Smooth muscle cell (in vitro differentiated cells): Measurements from ENCODE around the gene ZNF513. TPM values are rescaled to one million over a fixed set of nuclear protein-coding genes. Genes with fewer than 3 reads are reported as not detected.

Source experiments
- DNase-seq: peaks from one replicate; lab custom pipeline; 2025; ENCODE audit not compliant: unreplicated experiment; lab: John Stamatoyannopoulos, UW
- H2AFZ ChIP-seq: fragments of 200-600 bp; sonication (generic); 2 replicates; pipeline ENCODE4 v1.6.0; 2016; ENCODE audit warnings: antibody characterized with exemption, low read depth, mild to moderate bottlenecking
- H3F3A ChIP-seq: fragments of 200-600 bp; sonication (generic); 2 replicates; pipeline ENCODE4 v1.6.0; 2017; ENCODE audit warnings: antibody characterized with exemption, low read depth
- H3K27ac ChIP-seq: fragments of 200-600 bp; sonication (generic); 2 replicates; pipeline ENCODE4 v1.5.1; 2016; ENCODE audit warnings: low read depth, mild to moderate bottlenecking
- H3K27me3 ChIP-seq: fragments of 200-600 bp; sonication (generic); 2 replicates; pipeline ENCODE4 v1.6.1; 2016; ENCODE audit warnings: low read depth, mild to moderate bottlenecking
- H3K36me3 ChIP-seq: fragments of 200-600 bp; sonication (generic); 2 replicates; pipeline ENCODE4 v1.5.1; 2016; ENCODE audit warnings: low read depth
- H3K4me1 ChIP-seq: fragments of 200-600 bp; sonication (generic); 2 replicates; pipeline ENCODE4 v1.5.1; 2016; ENCODE audit warnings: low read depth
- H3K4me2 ChIP-seq: fragments of 200-600 bp; sonication (generic); 2 replicates; pipeline ENCODE4 v1.6.0; 2016; ENCODE audit warnings: mild to moderate bottlenecking
- H3K4me3 ChIP-seq: fragments of 200-600 bp; sonication (generic); 2 replicates; pipeline ENCODE4 v1.5.1; 2016; ENCODE audit warnings: mild to moderate bottlenecking
- H3K79me2 ChIP-seq: fragments of 200-600 bp; sonication (generic); 2 replicates; pipeline ENCODE4 v1.6.0; 2016; ENCODE audit warnings: low read depth, mild to moderate bottlenecking
- H3K9ac ChIP-seq: fragments of 200-600 bp; sonication (generic); 2 replicates; pipeline ENCODE4 v1.6.0; 2016; ENCODE audit warnings: low read depth
- H3K9me3 ChIP-seq: fragments of 200-600 bp; sonication (generic); replicated peaks from 2 replicates; pipeline ENCODE4 v1.5.1; 2016; ENCODE audit warnings: low read depth
- H4K20me1 ChIP-seq: fragments of 200-600 bp; sonication (generic); 2 replicates; pipeline ENCODE4 v1.6.0; 2016; ENCODE audit warnings: low read depth
- CTCF ChIP-seq: fragments of 200-600 bp; sonication (generic); IDR thresholded peaks from 2 replicates; pipeline ENCODE4 v1.5.1; 2017; ENCODE audit warnings: borderline replicate concordance, mild to moderate bottlenecking, antibody characterized with exemption; ENCODE audit not compliant: insufficient read depth, poor library complexity, severe bottlenecking
- WGBS: methylation state at CpG from one replicate; pipeline ENCODE4 v1.1.7; 2016; ENCODE audit warnings: low lambda C conversion rate; 5-methylcytosine and 5-hydroxymethylcytosine counted together
- polyA plus RNA-seq: library from polyadenylated mRNA; unstranded; fragments of >200 nt; fragmentation: Nextera tagmentation; extraction: Ambion mirVana; gene quantifications from 2 replicates; pipeline ENCODE4 v1.2.1, GENCODE V29; 2016
- total RNA-seq: library from RNA; depleted of rRNA; stranded (reverse); fragments of >200 nt; gene quantifications from 2 replicates; pipeline ENCODE4 v1.2.3, GENCODE V29; 2014

Gene ZNF513
- total and polyA plus RNA-seq, 2 experiments from 2014 or later = 7.6 to 21.3 TPM

DNA sequence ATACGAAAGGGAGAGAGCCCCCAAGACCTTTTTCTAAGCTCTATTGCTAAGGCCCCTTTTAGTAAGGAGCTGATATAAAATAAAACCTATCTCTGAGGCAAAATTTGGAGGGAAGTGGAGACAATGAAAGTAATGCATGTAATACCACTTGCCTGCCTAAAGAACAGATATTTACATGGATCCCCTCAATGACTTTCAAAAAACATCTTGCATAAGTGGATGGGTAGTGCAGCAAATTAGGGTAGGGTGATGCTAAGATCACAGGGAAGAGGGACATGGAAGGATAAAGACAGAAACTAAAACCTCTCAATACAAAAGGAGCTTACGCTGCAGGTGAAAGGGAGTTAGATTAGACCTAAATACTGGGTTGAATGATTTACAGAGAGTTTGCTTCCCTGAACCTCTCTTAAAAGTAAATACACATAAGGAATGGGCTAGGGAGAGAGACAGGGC lies 1.1 kb downstream of the ZNF513 start:
- 87% methylated on average over 2 of the region's 2 CpGs for WGBS
- H3K79me2 ChIP-seq = peaks cover 19% of the 10 kb centered on the region

DNA sequence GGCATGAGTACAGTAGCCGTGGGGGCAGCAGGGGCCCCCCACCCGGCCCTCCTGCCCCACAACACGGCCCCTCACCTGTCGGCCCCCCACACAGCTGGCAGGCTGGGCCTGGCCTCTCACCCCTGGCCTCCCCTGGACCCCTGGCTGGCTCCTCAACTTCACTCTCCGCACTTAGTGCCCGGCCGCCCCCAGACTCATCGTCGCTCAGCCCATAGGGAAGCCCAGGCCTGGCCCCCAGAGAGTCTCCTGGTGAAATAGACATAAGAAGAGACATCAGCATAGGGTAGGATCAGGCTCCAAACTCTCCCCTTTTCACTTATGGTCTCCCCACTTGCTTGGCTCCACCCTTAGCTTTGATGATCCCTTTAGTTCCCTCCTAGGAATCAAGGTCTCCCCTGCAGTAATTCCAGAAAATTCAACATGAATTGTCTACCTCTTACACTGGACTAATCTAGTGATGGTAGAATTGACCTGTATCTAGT lies 1.7 kb downstream of the ZNF513 start:
- peak overlapping the region; percentile 97 for H3K9ac ChIP-seq
- peaks cover 3% of the 10 kb centered on the region for H3F3A ChIP-seq
- H3K4me3 ChIP-seq = peak overlapping the region; percentile 78
- peak overlapping the region; percentile 98 for H3K4me2 ChIP-seq
- H2AFZ ChIP-seq = no peak overlapping the region
- peaks cover 7% of the 10 kb centered on the region for H3K4me1 ChIP-seq
- no peaks in the 10 kb centered on the region for H3K27me3 ChIP-seq
- no peaks in the 10 kb centered on the region for H4K20me1 ChIP-seq
- TF ChIP-seq CTCF = no peak
- no peak for DNase-seq
- H3K27ac ChIP-seq = peak overlapping the region; percentile 94
- no peaks in the 10 kb centered on the region for H3K9me3 ChIP-seq
- no peaks in the 10 kb centered on the region for H3K36me3 ChIP-seq
- H3K79me2 ChIP-seq = peaks cover 19% of the 10 kb centered on the region
- 93% methylated on average over 6 of the region's 9 CpGs for WGBS

More for the DNA sequence above, 1.1 kb downstream of the ZNF513 start:
- peaks cover 3% of the 10 kb centered on the region for H3F3A ChIP-seq
- no peaks in the 10 kb centered on the region for H3K27me3 ChIP-seq
- H3K4me2 ChIP-seq = peak overlapping the region; percentile 98
- TF ChIP-seq CTCF = no peak
- H3K9me3 ChIP-seq = no peaks in the 10 kb centered on the region
- H3K9ac ChIP-seq = peak overlapping the region; percentile 97
- peak overlapping the region; percentile 78 for H3K4me3 ChIP-seq
- H3K27ac ChIP-seq = peak overlapping the region; percentile 94
- no peak for DNase-seq
- no peaks in the 10 kb centered on the region for H4K20me1 ChIP-seq
- peaks cover 4% of the 10 kb centered on the region for H3K36me3 ChIP-seq
- H2AFZ ChIP-seq = no peak overlapping the region
- H3K4me1 ChIP-seq = peaks cover 7% of the 10 kb centered on the region

GRCh38 chr2:27378096-27378808 lies 2.3 kb downstream of the ZNF513 start:
- Histone ChIP-seq H3K9me3 (no peaks in the 10 kb centered on the region), H3K4me1 (peaks cover 7% of the 10 kb centered on the region), H2AFZ (no peak overlapping the region), H3K36me3 (no peaks in the 10 kb centered on the region), H3K4me3 (no peak overlapping the region), H3F3A (peaks cover 3% of the 10 kb centered on the region), H3K4me2 (no peak overlapping the region), H4K20me1 (no peaks in the 10 kb centered on the region), H3K9ac (no peak overlapping the region), H3K27ac (peak overlapping the region; percentile 19), H3K27me3 (no peaks in the 10 kb centered on the region), H3K79me2 (peaks cover 19% of the 10 kb centered on the region)
- peak; percentile 6 for TF ChIP-seq CTCF
- DNase-seq = no peak
- 97% methylated on average over 22 of the region's 29 CpGs for WGBS
